HFFc6 (cell line): Measurements from ENCODE around the gene CTRB2. TPM values are rescaled to one million over a fixed set of nuclear protein-coding genes. Genes with fewer than 3 reads are reported as not detected.
"Not testable (repeated sequence)": the region's sequence is repeated elsewhere in the genome, so short reads cannot be mapped to it uniquely, and the experiment has no call there.

Source experiments
- DNase-seq: peaks from one replicate; pipeline ENCODE4 v3.0.0-alpha.2; 2018
- H3K27ac Mint-ChIP-seq: 2 replicates; pipeline ENCODE4 v1.8.0; 2020; ENCODE audit warnings: mild to moderate bottlenecking, mixed read lengths
- H3K27me3 Mint-ChIP-seq: 2 replicates; pipeline ENCODE4 v1.8.0; 2021; ENCODE audit warnings: mild to moderate bottlenecking, moderate library complexity, mixed read lengths; ENCODE audit not compliant: insufficient read depth
- H3K36me3 Mint-ChIP-seq: 2 replicates; pipeline ENCODE4 v1.8.0; 2021; ENCODE audit warnings: low read depth, mixed read lengths
- H3K4me1 Mint-ChIP-seq: 2 replicates; pipeline ENCODE4 v1.8.0; 2020; ENCODE audit warnings: low read depth, mixed read lengths
- H3K4me3 Mint-ChIP-seq: 2 replicates; pipeline ENCODE4 v1.8.0; 2020; ENCODE audit warnings: mild to moderate bottlenecking, moderate library complexity, mixed read lengths
- H3K9me3 Mint-ChIP-seq: 2 replicates; pipeline ENCODE4 v1.8.0; 2020; ENCODE audit warnings: mild to moderate bottlenecking, mixed read lengths
- CTCF ChIP-seq: fragments of 200-600 bp; sonication (generic); IDR thresholded peaks from 2 replicates; pipeline ENCODE4 v1.5.0; 2021; ENCODE audit warnings: antibody characterized with exemption, mild to moderate bottlenecking
- total RNA-seq, 6 experiments: library from RNA; stranded (reverse); fragmentation: NEBNext Ultra II Directional; extraction: Animal tissue kit (Norgen Biotek cat#: 25700); gene quantifications; 2 replicates in 1 of 6; 3 replicates in 5 of 6; pipeline ENCODE4 v1.2.3, GENCODE V29; 2021

CTRB2 gene
- total RNA-seq, 6 experiments from 2014 or later, result not detected

GRCh38 chr16:75244225-75244809 lies 37.4 kb upstream of the CTRB2 start:
- H3K27me3 Mint-ChIP-seq, result peaks cover 23% of the 10 kb centered on the region
- peak; percentile 59 for DNase-seq
- H3K4me3 Mint-ChIP-seq, result peak overlapping the region; percentile 72
- peaks cover 48% of the 10 kb centered on the region for H3K36me3 Mint-ChIP-seq
- peaks cover 86% of the 10 kb centered on the region for H3K4me1 Mint-ChIP-seq
- no peaks in the 10 kb centered on the region for H3K9me3 Mint-ChIP-seq
- 0 out of 2 replicates have a peak, but pooled peaks have one; percentile 28 for TF ChIP-seq CTCF
- H3K27ac Mint-ChIP-seq, result peak overlapping the region; percentile 95

GRCh38 chr16:75243667-75244224 lies 36.8 kb upstream of the CTRB2 start:
- peak overlapping the region; percentile 72 for H3K4me3 Mint-ChIP-seq
- TF ChIP-seq CTCF, result no peak
- no peak for DNase-seq
- H3K27ac Mint-ChIP-seq, result peak overlapping the region; percentile 95
- H3K27me3 Mint-ChIP-seq, result peaks cover 28% of the 10 kb centered on the region
- no peaks in the 10 kb centered on the region for H3K9me3 Mint-ChIP-seq
- peaks cover 48% of the 10 kb centered on the region for H3K36me3 Mint-ChIP-seq
- H3K4me1 Mint-ChIP-seq, result peaks cover 86% of the 10 kb centered on the region

GRCh38 chr16:75242436-75243078 lies 35.6 kb upstream of the CTRB2 start:
- H3K36me3 Mint-ChIP-seq, result peaks cover 37% of the 10 kb centered on the region
- peaks cover 75% of the 10 kb centered on the region for H3K4me1 Mint-ChIP-seq
- not testable (repeated sequence) for H3K4me3 Mint-ChIP-seq, H3K9me3 Mint-ChIP-seq, DNase-seq
- H3K27ac Mint-ChIP-seq, result peak overlapping the region; percentile 95
- peaks cover 22% of the 10 kb centered on the region for H3K27me3 Mint-ChIP-seq

GRCh38 chr16:75241955-75242354 lies 35.0 kb upstream of the CTRB2 start:
- H3K4me1 Mint-ChIP-seq, result peaks cover 69% of the 10 kb centered on the region
- no peak for TF ChIP-seq CTCF
- no peaks in the 10 kb centered on the region for H3K9me3 Mint-ChIP-seq
- H3K36me3 Mint-ChIP-seq, result peaks cover 35% of the 10 kb centered on the region
- peak overlapping the region; percentile 95 for H3K27ac Mint-ChIP-seq
- no peak overlapping the region for H3K4me3 Mint-ChIP-seq
- DNase-seq, result no peak
- H3K27me3 Mint-ChIP-seq, result peaks cover 19% of the 10 kb centered on the region

- H3K4me1 Mint-ChIP-seq, result peaks cover 65% of the 10 kb centered on the region
- peak overlapping the region; percentile 95 for H3K27ac Mint-ChIP-seq
- no peak overlapping the region for H3K4me3 Mint-ChIP-seq
- DNase-seq, result no peak
- TF ChIP-seq CTCF, result no peak; the same call in 1 of the 2 replicates
- H3K27me3 Mint-ChIP-seq, result peaks cover 17% of the 10 kb centered on the region
- no peaks in the 10 kb centered on the region for H3K9me3 Mint-ChIP-seq
- H3K36me3 Mint-ChIP-seq, result peaks cover 30% of the 10 kb centered on the region
These were observed 34.5 kb upstream of the CTRB2 start for GRCh38 chr16:75241412-75241811.

- not testable (repeated sequence) for H3K9me3 Mint-ChIP-seq, DNase-seq
- H3K27me3 Mint-ChIP-seq, result peaks cover 16% of the 10 kb centered on the region
- H3K4me1 Mint-ChIP-seq, result peaks cover 65% of the 10 kb centered on the region
- peaks cover 33% of the 10 kb centered on the region for H3K36me3 Mint-ChIP-seq
- H3K4me3 Mint-ChIP-seq, result peak overlapping the region; percentile 4; the same call in 1 of the 2 replicates
- peak overlapping the region; percentile 95 for H3K27ac Mint-ChIP-seq
These were observed 33.7 kb upstream of the CTRB2 start for GRCh38 chr16:75240633-75241032.
